DND-41 (cell line): ENCODE results near the gene CRYM.
"Not testable (repeated sequence)": the region's sequence is repeated elsewhere in the genome, so short reads cannot be mapped to it uniquely, and the experiment has no call there.

Experiments used
- CTCF ChIP-seq: IDR thresholded peaks from 2 replicates; pipeline ENCODE4 v1.5.1; 2012; ENCODE audit warnings: borderline replicate concordance, low read length, moderate library complexity, mild to moderate bottlenecking; ENCODE audit not compliant: poor library complexity, severe bottlenecking; ENCODE audit errors: extremely low read depth
- EZH2 ChIP-seq: IDR thresholded peaks from 3 replicates; pipeline ENCODE4 v1.6.1; 2012; ENCODE audit warnings: borderline replicate concordance, low read depth, mild to moderate bottlenecking, moderate library complexity, low read length, inconsistent platforms; ENCODE audit not compliant: severe bottlenecking

GRCh38 chr16:21248179-21248578 is 29.9 kb downstream of the CRYM start:
- not testable (repeated sequence) for TF ChIP-seq CTCF, EZH2
